WTC11 (cell line): ENCODE results near the gene TMA7B.
A peak's percentile ranks its signal among the peaks of the same experiment; 100 is the strongest.

Source experiments
- CREB1 ChIP-seq: sonication (generic); formaldehyde crosslinking; IDR thresholded peaks from 2 replicates; pipeline ENCODE4 v1.8.0; 2023; ENCODE audit warnings: mild to moderate bottlenecking, missing genetic modification reagents
- NFE2L1 ChIP-seq: sonication (generic); formaldehyde crosslinking; IDR thresholded peaks from 2 replicates; pipeline ENCODE4 v1.8.1; 2023; ENCODE audit warnings: missing genetic modification reagents
- TF ChIP-seq, protein P1 (sequence below): fragments of 200-600 bp; IDR thresholded peaks from 2 replicates; pipeline ENCODE4 v1.8.0; 2022; ENCODE audit warnings: antibody characterized with exemption

DNA sequence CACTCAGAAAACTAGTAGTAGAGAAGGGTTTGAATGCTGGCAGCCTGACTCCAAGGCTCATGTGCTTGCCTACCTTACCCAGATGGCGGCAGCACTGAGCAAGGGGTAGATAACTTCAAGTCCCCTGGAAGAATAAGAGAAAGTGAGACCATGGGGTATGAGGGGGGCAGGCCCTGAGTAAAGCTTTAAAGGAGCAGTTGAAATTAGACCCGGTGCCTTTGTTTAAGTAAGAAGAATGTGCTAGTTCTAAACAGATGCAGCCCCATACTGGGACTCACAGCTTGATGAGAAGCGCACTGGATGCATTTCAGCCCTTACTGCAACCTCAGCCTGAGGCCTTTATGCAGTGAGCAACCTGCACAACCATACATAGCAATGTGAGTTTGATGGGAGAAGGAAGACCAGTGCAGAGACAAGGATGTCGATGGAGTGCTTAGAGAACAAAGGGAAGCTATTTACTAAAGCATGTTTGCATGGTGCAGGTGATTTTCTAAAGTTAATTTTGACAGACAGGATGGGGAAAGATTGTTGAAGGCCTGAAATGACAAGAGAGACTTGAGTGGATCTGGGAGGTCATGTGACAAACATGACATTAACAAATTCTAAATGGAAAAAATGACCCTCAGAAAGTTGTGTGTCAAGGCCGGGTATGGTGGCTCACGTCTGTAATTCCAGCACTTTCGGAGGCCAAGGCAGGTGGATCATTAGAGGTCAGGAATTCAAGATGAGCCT lies 27.1 kb upstream of the TMA7B start:
- TF ChIP-seq, protein P1, sequence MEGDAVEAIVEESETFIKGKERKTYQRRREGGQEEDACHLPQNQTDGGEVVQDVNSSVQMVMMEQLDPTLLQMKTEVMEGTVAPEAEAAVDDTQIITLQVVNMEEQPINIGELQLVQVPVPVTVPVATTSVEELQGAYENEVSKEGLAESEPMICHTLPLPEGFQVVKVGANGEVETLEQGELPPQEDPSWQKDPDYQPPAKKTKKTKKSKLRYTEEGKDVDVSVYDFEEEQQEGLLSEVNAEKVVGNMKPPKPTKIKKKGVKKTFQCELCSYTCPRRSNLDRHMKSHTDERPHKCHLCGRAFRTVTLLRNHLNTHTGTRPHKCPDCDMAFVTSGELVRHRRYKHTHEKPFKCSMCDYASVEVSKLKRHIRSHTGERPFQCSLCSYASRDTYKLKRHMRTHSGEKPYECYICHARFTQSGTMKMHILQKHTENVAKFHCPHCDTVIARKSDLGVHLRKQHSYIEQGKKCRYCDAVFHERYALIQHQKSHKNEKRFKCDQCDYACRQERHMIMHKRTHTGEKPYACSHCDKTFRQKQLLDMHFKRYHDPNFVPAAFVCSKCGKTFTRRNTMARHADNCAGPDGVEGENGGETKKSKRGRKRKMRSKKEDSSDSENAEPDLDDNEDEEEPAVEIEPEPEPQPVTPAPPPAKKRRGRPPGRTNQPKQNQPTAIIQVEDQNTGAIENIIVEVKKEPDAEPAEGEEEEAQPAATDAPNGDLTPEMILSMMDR = peak; percentile 97
- TF ChIP-seq NFE2L1 (no peak), CREB1 (CRISPR knock-in tag) (no peak)
